HepG2 (cell line): ENCODE measurements around the gene GRIP1. TPM values are rescaled to one million over a fixed set of nuclear protein-coding genes. Genes with fewer than 3 reads are reported as not detected.
A peak's percentile ranks its signal among the peaks of the same experiment; 100 is the strongest.

Experiments used
- ARNTL ChIP-seq: sonication (generic); formaldehyde crosslinking; IDR thresholded peaks from 2 replicates; pipeline ENCODE4 v1.4.0; 2020; ENCODE audit warnings: mild to moderate bottlenecking, missing genetic modification reagents
- BCL6 ChIP-seq: IDR thresholded peaks from 2 replicates; pipeline ENCODE4 v1.6.1; 2016; ENCODE audit warnings: missing genetic modification reagents, missing compliant biosample characterization
- CEBPB ChIP-seq: IDR thresholded peaks from 2 replicates; pipeline ENCODE4 v1.6.1; 2011; ENCODE audit warnings: low read depth, low read length, improper control_type of control experiment, borderline replicate concordance
- CSRNP1 ChIP-seq: sonication (generic); formaldehyde crosslinking; IDR thresholded peaks from 2 replicates; pipeline ENCODE4 v1.8.1; 2023; ENCODE audit warnings: mild to moderate bottlenecking, missing genetic modification reagents
- DMAP1 ChIP-seq: IDR thresholded peaks from 2 replicates; pipeline ENCODE4 v1.6.1; 2016
- DMTF1 ChIP-seq: sonication (generic); formaldehyde crosslinking; IDR thresholded peaks from 2 replicates; pipeline ENCODE4 v1.4.0; 2020; ENCODE audit warnings: mild to moderate bottlenecking, missing genetic modification reagents
- HHEX ChIP-seq: IDR thresholded peaks from 2 replicates; pipeline ENCODE4 v1.6.1; 2016; ENCODE audit warnings: control low read depth
- KDM6A ChIP-seq: IDR thresholded peaks from 2 replicates; pipeline ENCODE4 v1.6.1; 2016; ENCODE audit warnings: low read depth
- KMT2B ChIP-seq: IDR thresholded peaks from 2 replicates; pipeline ENCODE4 v1.6.1; 2016; ENCODE audit warnings: missing genetic modification reagents, missing compliant biosample characterization
- NPAS2 ChIP-seq: sonication (generic); formaldehyde crosslinking; IDR thresholded peaks from 2 replicates; pipeline ENCODE4 v1.8.0; 2022; ENCODE audit warnings: mild to moderate bottlenecking, missing genetic modification reagents, borderline replicate concordance
- NR2F1 ChIP-seq, 2 experiments: fragments of 450-650 bp in 1 of 2; formaldehyde crosslinking in 1 of 2; IDR thresholded peaks; 2 replicates each; pipeline versions ENCODE4 v1.5.0 to v1.6.1; 2016 to 2020; ENCODE audit warnings: mild to moderate bottlenecking in 1 of 2, missing compliant biosample characterization in 1 of 2, missing genetic modification reagents in 1 of 2, moderate library complexity in 1 of 2
- NR2F6 ChIP-seq, 2 experiments: IDR thresholded peaks; 2 replicates each; pipeline ENCODE4 v1.6.1; 2016; ENCODE audit warnings: antibody characterized with exemption in 1 of 2, mild to moderate bottlenecking in 1 of 2
- PAWR ChIP-seq: sonication (generic); formaldehyde crosslinking; IDR thresholded peaks from 2 replicates; pipeline ENCODE4 v1.4.0; 2020; ENCODE audit warnings: missing genetic modification reagents, mild to moderate bottlenecking, borderline replicate concordance
- PTBP1 ChIP-seq: fragments of 200-400 bp; formaldehyde crosslinking; IDR thresholded peaks from 2 replicates; pipeline ENCODE4 v1.6.1; 2018; ENCODE audit warnings: low read length, low read depth; ENCODE audit not compliant: poor library complexity, severe bottlenecking
- SP140L ChIP-seq: sonication (generic); formaldehyde crosslinking; IDR thresholded peaks from 2 replicates; pipeline ENCODE4 v1.4.0; 2020; ENCODE audit warnings: missing genetic modification reagents, borderline replicate concordance
- SRSF9 ChIP-seq: fragments of 200-400 bp; formaldehyde crosslinking; IDR thresholded peaks from 2 replicates; pipeline ENCODE4 v1.6.1; 2018; ENCODE audit warnings: borderline replicate concordance, mild to moderate bottlenecking, low read depth, low read length; ENCODE audit not compliant: insufficient read depth, poor library complexity, severe bottlenecking
- TARDBP ChIP-seq: sonication (generic); formaldehyde crosslinking; IDR thresholded peaks from 2 replicates; pipeline ENCODE4 v1.8.0; 2022; ENCODE audit warnings: mild to moderate bottlenecking, missing genetic modification reagents
- ZKSCAN1 ChIP-seq: fragments of 150-350 bp; IDR thresholded peaks from 2 replicates; pipeline ENCODE4 v1.6.1; 2014; ENCODE audit warnings: low read length
- ZNF136 ChIP-seq: sonication (generic); formaldehyde crosslinking; IDR thresholded peaks from 2 replicates; pipeline ENCODE4 v1.8.1; 2022; ENCODE audit warnings: low read depth, mild to moderate bottlenecking, moderate library complexity, missing genetic modification reagents
- ZNF234 ChIP-seq: sonication (generic); formaldehyde crosslinking; conservative IDR thresholded peaks from 2 replicates; pipeline ENCODE4 v1.5.1; 2020; ENCODE audit warnings: mild to moderate bottlenecking, missing genetic modification reagents
- ZNF432 ChIP-seq: sonication (generic); formaldehyde crosslinking; IDR thresholded peaks from 2 replicates; pipeline ENCODE4 v1.5.0; 2020; ENCODE audit warnings: missing genetic modification reagents, mild to moderate bottlenecking, borderline replicate concordance
- ZNF564 ChIP-seq: sonication (generic); formaldehyde crosslinking; IDR thresholded peaks from 2 replicates; pipeline ENCODE4 v1.8.1; 2023; ENCODE audit warnings: mild to moderate bottlenecking, missing genetic modification reagents
- ZZZ3 ChIP-seq: sonication (generic); formaldehyde crosslinking; IDR thresholded peaks from 2 replicates; pipeline ENCODE4 v1.4.0; 2020; ENCODE audit warnings: missing genetic modification reagents, mild to moderate bottlenecking, borderline replicate concordance
- polyA plus RNA-seq, 8 experiments: library from polyadenylated mRNA; depleted of rRNA in 3 of 8; stranded (reverse) in 7 of 8; unstranded in 1 of 8; fragments of >200 nt; fragmentation: Illumina TruSeq in 4 of 8; extraction: Trizol in 4 of 8; gene quantifications; 2 replicates each; pipeline versions ENCODE4 v1.2.1 to v1.2.3, GENCODE V29; 2011 to 2016; ENCODE audit warnings: low read depth in 4 of 8, missing spikeins in 1 of 8, mixed read lengths in 1 of 8; ENCODE audit not compliant: insufficient read depth in 1 of 8
- total RNA-seq, 5 experiments: library from RNA; depleted of rRNA; stranded (reverse); fragments of >200 nt; fragmentation: Illumina TruSeq; extraction: Trizol; gene quantifications; 2 replicates each; pipeline ENCODE4 v1.2.3, GENCODE V29; 2016; ENCODE audit warnings: low read depth in 1 of 5
- TF ChIP-seq, protein P1 (sequence below): sonication (generic); formaldehyde crosslinking; IDR thresholded peaks from 2 replicates; pipeline ENCODE4 v1.5.1; 2020; ENCODE audit warnings: missing genetic modification reagents, mild to moderate bottlenecking, borderline replicate concordance

The GRIP1 gene
- total and polyA plus RNA-seq, 2 of the 13 experiments (the other 11 are each of a cell fraction or from before 2014, with no cell fraction given), result not detected

- TF ChIP-seq CSRNP1 (CRISPR knock-in tag) (no peak), BCL6 (CRISPR knock-in tag) (peak; percentile 99), ZNF432 (CRISPR knock-in tag) (no peak), DMTF1 (CRISPR knock-in tag) (no peak), DMAP1 (CRISPR knock-in tag) (peak; percentile 49; the same call in 1 of the 2 replicates), PAWR (no peak), KMT2B (CRISPR knock-in tag) (peak; percentile 80), TARDBP (CRISPR knock-in tag) (no peak), ZNF136 (CRISPR knock-in tag) (no peak), ZZZ3 (peak; percentile 67; the same call in 1 of the 2 replicates), CEBPB (no peak), ZNF564 (CRISPR knock-in tag) (no peak), NPAS2 (no peak), KDM6A (CRISPR knock-in tag) (no peak), NR2F1 (CRISPR knock-in tag; IDR thresholded peaks at IDR 0.05) (no peak), SP140L (CRISPR knock-in tag) (no peak), NR2F6 (IDR thresholded peaks at IDR 0.05) (no peak), NR2F6 (CRISPR knock-in tag; IDR thresholded peaks at IDR 0.05) (no peak), SRSF9 (no peak), PTBP1 (no peak), ARNTL (CRISPR knock-in tag) (0 out of 2 replicates have a peak, but pooled peaks have one; percentile 40), HHEX (CRISPR knock-in tag) (no peak), ZKSCAN1 (no peak), ZNF234 (CRISPR knock-in tag) (no peak)
- TF ChIP-seq, protein P1, sequence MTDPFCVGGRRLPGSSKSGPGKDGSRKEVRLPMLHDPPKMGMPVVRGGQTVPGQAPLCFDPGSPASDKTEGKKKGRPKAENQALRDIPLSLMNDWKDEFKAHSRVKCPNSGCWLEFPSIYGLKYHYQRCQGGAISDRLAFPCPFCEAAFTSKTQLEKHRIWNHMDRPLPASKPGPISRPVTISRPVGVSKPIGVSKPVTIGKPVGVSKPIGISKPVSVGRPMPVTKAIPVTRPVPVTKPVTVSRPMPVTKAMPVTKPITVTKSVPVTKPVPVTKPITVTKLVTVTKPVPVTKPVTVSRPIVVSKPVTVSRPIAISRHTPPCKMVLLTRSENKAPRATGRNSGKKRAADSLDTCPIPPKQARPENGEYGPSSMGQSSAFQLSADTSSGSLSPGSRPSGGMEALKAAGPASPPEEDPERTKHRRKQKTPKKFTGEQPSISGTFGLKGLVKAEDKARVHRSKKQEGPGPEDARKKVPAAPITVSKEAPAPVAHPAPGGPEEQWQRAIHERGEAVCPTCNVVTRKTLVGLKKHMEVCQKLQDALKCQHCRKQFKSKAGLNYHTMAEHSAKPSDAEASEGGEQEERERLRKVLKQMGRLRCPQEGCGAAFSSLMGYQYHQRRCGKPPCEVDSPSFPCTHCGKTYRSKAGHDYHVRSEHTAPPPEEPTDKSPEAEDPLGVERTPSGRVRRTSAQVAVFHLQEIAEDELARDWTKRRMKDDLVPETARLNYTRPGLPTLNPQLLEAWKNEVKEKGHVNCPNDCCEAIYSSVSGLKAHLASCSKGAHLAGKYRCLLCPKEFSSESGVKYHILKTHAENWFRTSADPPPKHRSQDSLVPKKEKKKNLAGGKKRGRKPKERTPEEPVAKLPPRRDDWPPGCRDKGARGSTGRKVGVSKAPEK (CRISPR knock-in tag), result no peak; the same call in 1 of the 2 replicates
Measured at GRCh38 chr12:66301944-66302826, 376.7 kb downstream of the GRIP1 start, which contains the start of gene HELB (continued).
